BE2C (cell line): Measurements from ENCODE around the gene LINC00237.

Source experiments
- DNase-seq: peaks from one replicate; pipeline ENCODE4 v3.0.0-alpha.2; 2020
- H3K27me3 ChIP-seq: fragments of 250-450 bp; sonication (Bioruptor Pico); 2 replicates; pipeline ENCODE4 v1.5.1; 2020; ENCODE audit warnings: mild to moderate bottlenecking
- H3K36me3 ChIP-seq: fragments of 250-450 bp; sonication (Bioruptor Pico); 2 replicates; pipeline ENCODE4 v1.5.1; 2020; ENCODE audit warnings: mild to moderate bottlenecking
- H3K4me1 ChIP-seq: fragments of 250-450 bp; sonication (Bioruptor Pico); 2 replicates; pipeline ENCODE4 v1.5.1; 2020
- H3K4me3 ChIP-seq: 2 replicates; pipeline ENCODE4 v1.5.1; 2011; ENCODE audit warnings: low read depth, low read length
- H3K9me3 ChIP-seq: fragments of 250-450 bp; sonication (Bioruptor Pico); 2 replicates; pipeline ENCODE4 v1.5.1; 2020
- CTCF ChIP-seq: IDR thresholded peaks from 2 replicates; pipeline ENCODE4 v1.5.1; 2012; ENCODE audit warnings: mild to moderate bottlenecking, low read depth, low read length

Gene LINC00237

GRCh38 chr20:21050710-21051109, 55.4 kb downstream of the LINC00237 start:
- Histone ChIP-seq H3K36me3 (no peaks in the 10 kb centered on the region), H3K4me1 (peaks cover 8% of the 10 kb centered on the region), H3K27me3 (no peaks in the 10 kb centered on the region), H3K4me3 (no peak overlapping the region), H3K9me3 (no peaks in the 10 kb centered on the region)
- no peak for DNase-seq
- TF ChIP-seq CTCF = no peak

GRCh38 chr20:21049305-21049828, 56.8 kb downstream of the LINC00237 start:
- Histone ChIP-seq H3K4me3 (no peak overlapping the region), H3K36me3 (no peaks in the 10 kb centered on the region), H3K4me1 (peaks cover 8% of the 10 kb centered on the region), H3K9me3 (no peaks in the 10 kb centered on the region), H3K27me3 (no peaks in the 10 kb centered on the region)
- TF ChIP-seq CTCF = no peak
- DNase-seq = no peak

- Histone ChIP-seq H3K9me3 (no peaks in the 10 kb centered on the region), H3K4me1 (peaks cover 8% of the 10 kb centered on the region), H3K27me3 (no peaks in the 10 kb centered on the region), H3K36me3 (no peaks in the 10 kb centered on the region), H3K4me3 (no peak overlapping the region)
- peak; percentile 66 for DNase-seq
- peak; percentile 88 for TF ChIP-seq CTCF
Measured at GRCh38 chr20:21048841-21049273, 57.3 kb downstream of the LINC00237 start.

- Histone ChIP-seq H3K9me3 (no peaks in the 10 kb centered on the region), H3K27me3 (no peaks in the 10 kb centered on the region), H3K36me3 (no peaks in the 10 kb centered on the region), H3K4me1 (peaks cover 8% of the 10 kb centered on the region), H3K4me3 (no peak overlapping the region)
- DNase-seq = no peak
- TF ChIP-seq CTCF = no peak
Measured at GRCh38 chr20:21047981-21048380, 58.2 kb downstream of the LINC00237 start.

GRCh38 chr20:21046413-21047070, 59.6 kb downstream of the LINC00237 start:
- H3K36me3 ChIP-seq = no peaks in the 10 kb centered on the region
- peak; percentile 61 for DNase-seq
- H3K4me1 ChIP-seq = peaks cover 8% of the 10 kb centered on the region
- no peak overlapping the region for H3K4me3 ChIP-seq
- H3K9me3 ChIP-seq = no peaks in the 10 kb centered on the region
- H3K27me3 ChIP-seq = no peaks in the 10 kb centered on the region
- TF ChIP-seq CTCF = no peak
